Dedifferentiated amniotic fluid mesenchymal stem cell (primary cell): ENCODE data around the gene COL5A2.

Experiments used
- DNase-seq: peaks from one replicate; pipeline ENCODE4 v3.0.0-alpha.2; 2016; ENCODE audit errors: extremely low spot score

COL5A2 gene

GRCh38 chr2:189097934-189098333 lies 81.6 kb downstream of the COL5A2 start:
- no peak for DNase-seq

- peak; percentile 73 for DNase-seq
Measured at GRCh38 chr2:189096769-189097447, 82.7 kb downstream of the COL5A2 start.

GRCh38 chr2:189095101-189095500 lies 84.5 kb downstream of the COL5A2 start:
- DNase-seq, result no peak

- DNase-seq, result peak; percentile 65
Measured at GRCh38 chr2:189092936-189093335, 86.6 kb downstream of the COL5A2 start.

- no peak for DNase-seq
Measured at GRCh38 chr2:189091253-189091652, 88.3 kb downstream of the COL5A2 start.

DNA sequence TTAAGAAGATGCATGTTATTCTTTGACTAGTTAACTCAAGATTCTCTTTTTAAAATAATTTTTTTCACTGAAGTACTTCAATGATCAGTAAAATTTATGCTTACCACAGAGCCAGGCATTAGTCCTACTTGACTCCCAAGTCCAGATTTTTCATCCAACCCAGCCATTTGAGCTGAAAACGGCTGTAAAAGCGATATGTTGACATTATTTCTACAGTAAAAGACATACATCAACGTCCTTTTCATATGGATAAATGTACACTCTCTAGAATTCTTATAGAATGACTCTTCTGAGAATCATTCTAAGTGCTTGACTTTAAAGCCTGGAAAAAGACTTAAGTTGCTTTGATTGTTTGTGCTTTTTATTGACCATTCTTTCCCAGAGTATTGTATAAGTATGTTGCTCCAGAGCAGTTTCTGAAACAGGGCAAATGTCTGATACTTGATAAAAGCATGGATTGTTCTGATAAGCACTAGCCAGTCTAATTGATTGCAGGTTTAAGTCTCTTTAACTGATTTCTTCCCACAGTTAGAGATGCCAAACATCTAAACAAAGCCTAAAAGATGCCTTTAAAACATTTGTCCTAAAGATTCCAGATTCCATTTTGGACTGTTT lies 90.9 kb downstream of the COL5A2 start:
- no peak for DNase-seq

DNA sequence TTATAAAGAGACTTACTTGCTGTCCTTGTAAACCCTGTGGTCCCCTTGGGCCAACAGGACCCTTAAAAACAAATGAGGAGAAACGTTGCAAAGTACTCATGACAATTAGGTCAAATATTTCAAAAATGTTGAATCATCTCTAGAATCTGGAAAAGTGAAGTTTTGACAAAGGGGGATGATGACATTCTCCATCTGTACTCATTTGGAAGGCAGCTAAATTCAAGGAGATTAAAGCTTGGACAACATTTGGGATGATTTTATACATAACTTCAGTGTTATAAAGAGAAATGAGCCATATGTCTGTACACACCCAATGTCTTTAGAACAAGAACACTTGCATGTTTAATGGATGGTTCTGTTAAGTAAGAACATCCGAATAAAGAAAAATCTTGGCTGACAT lies 92.9 kb downstream of the COL5A2 start:
- DNase-seq, result peak; percentile 59

DNA sequence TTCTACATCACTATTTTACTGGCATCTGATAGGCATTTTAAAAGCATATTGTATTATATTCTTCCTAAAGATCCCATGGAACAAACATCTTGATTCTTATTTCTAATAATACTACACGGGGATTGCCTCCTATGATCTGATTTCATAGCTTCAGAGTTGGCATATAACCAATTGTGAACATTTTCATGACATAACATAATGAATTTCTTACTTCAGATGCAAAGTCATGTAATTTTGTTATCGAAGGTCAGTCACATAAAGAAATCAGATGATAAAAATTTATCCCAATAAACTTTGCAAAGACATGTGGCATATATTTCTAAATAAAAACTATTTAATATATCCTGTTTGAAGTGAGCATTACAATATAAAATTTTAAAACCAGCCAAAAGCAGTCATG lies 93.3 kb downstream of the COL5A2 start:
- no peak for DNase-seq

- no peak for DNase-seq
Measured at GRCh38 chr2:189083606-189084005, 96.0 kb downstream of the COL5A2 start.

- DNase-seq, result no peak
Measured at GRCh38 chr2:189083106-189083505, 96.5 kb downstream of the COL5A2 start.

GRCh38 chr2:189082376-189082975 lies 97.1 kb downstream of the COL5A2 start:
- DNase-seq, result no peak

DNA sequence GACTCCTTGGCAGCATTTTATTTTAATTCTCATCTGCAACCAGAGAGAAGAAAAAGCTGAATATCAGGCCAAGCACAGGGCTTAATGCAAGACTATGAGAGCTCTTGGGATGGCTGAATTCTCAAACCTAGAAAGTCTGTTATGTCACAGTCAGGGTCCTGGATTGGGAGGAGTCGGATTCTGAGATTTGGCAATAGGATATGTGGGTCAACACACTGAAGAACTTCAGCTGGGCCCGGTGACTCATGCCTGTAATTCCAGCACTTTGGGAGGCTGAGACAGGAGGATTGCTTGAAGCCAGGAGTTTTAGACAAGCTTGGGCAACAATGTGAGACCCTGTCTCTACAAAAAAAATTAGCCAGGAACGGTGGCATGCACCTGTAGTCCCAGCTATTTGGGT lies 103.0 kb downstream of the COL5A2 start:
- DNase-seq, result no peak

DNA sequence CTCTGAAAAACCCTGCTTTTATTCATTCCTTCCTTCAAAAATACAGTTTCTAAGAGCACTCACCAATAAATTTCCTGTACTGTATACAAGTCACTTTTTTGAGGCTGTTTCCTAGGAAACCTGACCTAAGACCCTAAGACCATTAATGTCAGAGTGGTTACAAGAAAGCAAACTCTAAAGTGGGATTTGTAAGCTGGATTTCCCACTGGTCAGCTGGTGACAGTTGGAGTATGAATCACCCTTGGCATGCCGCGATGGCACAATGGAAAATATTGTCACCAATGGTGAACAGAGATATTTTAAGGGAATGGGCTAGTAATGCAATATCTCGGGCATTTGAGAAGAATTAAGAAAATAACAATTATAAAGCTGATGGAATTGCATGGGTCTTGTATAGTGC lies 103.4 kb downstream of the COL5A2 start:
- DNase-seq, result no peak

- no peak for DNase-seq
Measured at GRCh38 chr2:189074506-189074905, 105.1 kb downstream of the COL5A2 start.

- no peak for DNase-seq
Measured at GRCh38 chr2:189072036-189072435, 107.5 kb downstream of the COL5A2 start.

GRCh38 chr2:189069855-189070619 lies 109.5 kb downstream of the COL5A2 start:
- DNase-seq, result no peak

DNA sequence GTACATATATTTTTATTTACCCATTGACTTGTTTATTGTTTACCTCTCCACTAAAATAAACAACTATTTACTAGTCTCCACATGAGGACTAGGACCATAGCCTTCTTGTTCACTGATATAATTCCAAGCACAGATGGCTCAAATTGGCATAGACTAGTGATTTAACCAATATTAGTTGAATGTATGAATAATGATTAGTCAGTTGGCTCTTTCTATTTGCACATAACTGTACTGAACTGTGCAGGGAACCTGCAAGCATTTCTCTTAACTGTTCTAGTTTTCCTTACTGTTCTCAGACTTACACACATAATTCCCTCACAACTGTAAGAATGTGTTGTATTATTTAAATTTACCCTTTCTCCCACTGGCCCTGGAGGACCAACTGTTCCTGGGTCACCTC lies 113.5 kb downstream of the COL5A2 start:
- DNase-seq, result no peak

DNA sequence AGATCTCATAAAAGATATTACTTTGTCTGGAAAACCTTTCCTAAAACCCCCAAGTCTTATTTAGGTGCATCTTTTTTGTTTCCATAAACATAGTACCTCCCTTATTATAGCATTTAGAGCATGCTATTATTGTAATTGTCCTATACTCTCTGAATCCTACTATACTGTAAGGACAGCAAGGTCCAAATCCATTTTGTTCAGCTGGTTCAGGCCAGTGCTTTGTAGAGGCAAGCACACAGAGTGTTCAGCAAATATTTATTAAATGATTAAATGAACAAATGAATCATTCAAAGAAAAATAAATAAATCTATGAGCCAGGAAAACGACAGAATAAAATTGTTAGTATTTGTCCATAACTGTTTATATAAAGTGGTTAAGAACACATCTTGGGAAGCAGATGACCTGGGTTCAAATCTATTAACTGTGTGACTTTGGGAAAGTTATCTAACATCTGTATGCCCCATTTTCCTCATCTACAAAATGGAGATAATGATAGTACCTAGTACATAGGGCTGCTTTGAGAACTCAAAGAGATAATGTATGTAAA lies 119.4 kb downstream of the COL5A2 start:
- DNase-seq, result no peak

DNA sequence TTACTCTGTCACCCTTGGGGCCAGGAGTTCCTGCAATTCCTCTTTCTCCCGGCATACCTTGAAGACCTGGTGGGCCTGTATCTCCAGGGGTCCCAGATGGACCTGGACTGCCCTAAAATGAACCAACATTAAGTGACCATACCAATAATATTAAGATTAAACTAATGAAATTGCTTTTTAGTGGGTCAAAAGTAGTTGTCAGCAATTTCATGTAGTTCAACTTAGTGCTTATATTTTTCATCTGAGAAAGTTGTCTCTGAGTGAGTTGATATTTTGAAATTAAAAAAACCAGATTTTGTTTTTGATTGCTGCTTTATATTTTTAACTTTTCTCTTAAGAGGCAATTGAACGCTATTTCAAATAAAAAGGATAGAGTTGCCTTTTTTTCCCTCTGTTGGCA lies 122.2 kb downstream of the COL5A2 start:
- DNase-seq, result no peak

DNA sequence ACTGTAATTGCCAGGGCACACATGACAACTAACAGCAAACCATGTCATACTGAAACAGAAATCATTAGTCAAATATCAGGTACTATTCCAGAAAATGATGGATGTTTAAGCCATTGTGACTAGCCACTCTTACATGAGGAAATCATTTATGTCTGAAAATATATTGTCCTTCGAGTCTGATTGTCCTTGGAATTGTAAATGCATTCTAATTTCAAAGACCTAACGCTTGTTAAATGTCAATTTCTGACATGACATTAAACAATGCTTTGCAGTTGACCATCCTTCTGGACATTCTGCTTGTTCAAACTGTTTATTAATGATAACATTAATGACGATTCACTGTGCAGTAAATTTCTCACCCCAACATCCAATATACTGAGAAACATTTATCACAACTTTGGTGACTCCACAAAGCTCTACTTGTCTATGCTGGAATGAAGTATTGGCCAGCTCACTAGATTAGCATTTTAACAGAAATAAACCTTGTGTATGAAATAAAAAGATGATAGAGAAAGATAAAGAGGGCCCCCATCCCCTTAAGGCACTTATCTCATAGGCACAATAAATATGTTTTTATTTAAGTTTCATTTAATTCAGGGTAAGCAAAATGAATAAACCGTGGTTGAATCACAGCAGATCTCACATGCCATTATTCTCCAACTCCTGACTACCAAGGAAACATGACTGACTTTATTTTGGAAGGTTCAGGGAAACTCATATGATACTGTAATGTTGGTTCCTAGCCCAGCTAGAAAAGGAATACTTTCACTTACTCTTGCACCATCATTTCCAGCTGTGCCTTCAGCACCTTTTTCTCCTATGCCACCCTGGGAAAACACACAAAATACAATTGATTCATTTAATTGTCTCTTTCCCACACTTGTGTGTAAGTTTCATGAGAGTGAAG lies 123.1 kb downstream of the COL5A2 start:
- no peak for DNase-seq

- no peak for DNase-seq
Measured at GRCh38 chr2:189050165-189050712, 129.3 kb downstream of the COL5A2 start.
